ENCODE data around the gene PRSS2.

The PRSS2 gene

DNA sequence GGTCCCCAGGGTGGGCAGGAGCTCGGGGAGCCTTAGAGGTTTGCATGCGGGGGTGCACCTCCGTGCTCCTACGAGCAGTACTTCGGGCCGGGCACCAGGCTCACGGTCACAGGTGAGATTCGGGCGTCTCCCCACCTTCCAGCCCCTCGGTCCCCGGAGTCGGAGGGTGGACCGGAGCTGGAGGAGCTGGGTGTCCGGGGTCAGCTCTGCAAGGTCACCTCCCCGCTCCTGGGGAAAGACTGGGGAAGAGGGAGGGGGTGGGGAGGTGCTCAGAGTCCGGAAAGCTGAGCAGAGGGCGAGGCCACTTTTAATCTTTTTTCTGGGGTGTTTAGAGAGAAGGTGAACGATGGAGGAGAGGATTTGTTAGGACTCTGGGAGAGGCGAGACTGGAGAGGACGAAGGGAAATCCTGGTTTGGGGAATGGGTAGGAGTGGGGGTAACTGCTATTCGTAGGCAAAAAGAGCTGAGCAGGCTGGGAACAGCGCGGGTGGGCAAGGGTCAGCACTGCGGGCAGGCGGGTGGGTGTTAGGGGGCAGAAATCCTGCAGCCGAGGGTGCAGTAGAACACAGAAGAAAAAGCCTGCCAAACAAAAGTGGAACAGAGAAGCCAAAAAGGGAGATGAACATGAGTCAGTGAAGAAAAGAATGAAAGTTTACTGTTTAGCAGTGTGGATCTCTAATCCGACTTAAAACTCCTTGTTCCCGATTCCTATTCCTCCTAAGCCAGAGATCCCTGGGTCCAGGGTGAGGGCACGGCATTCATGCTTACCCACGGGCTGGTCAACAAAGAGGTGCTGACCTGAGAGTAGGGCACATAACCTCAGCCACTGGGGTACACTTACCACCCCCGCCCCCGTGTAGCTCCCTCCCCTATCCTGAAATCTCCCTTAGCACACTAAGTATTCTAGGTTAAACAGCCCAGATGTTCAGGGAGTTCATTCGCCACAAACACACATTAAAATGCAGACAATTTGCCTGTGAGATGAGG lies 26.9 kb downstream of the PRSS2 start:
- Histone ChIP-seq H3K27ac (replicated peaks) (no peak overlapping the region), H3K27me3 (ENCODE audit: insufficient read depth, poor library complexity, severe bottlenecking) (peaks cover 50% of the 10 kb centered on the region), H3K4me3 (replicated peaks; ENCODE audit: insufficient read depth, low read length) (no peak overlapping the region)
- no peak for DNase-seq (ENCODE audit: low read depth in 1 of 2, low spot score in 1 of 2)
- TF ChIP-seq SPI1 (IDR thresholded peaks at IDR 0.05; ENCODE audit: borderline replicate concordance, low read depth): no peak
- TF ChIP-seq GABPA (IDR thresholded peaks at IDR 0.05; ENCODE audit: low read depth): no peak
- TF ChIP-seq, protein P1, sequence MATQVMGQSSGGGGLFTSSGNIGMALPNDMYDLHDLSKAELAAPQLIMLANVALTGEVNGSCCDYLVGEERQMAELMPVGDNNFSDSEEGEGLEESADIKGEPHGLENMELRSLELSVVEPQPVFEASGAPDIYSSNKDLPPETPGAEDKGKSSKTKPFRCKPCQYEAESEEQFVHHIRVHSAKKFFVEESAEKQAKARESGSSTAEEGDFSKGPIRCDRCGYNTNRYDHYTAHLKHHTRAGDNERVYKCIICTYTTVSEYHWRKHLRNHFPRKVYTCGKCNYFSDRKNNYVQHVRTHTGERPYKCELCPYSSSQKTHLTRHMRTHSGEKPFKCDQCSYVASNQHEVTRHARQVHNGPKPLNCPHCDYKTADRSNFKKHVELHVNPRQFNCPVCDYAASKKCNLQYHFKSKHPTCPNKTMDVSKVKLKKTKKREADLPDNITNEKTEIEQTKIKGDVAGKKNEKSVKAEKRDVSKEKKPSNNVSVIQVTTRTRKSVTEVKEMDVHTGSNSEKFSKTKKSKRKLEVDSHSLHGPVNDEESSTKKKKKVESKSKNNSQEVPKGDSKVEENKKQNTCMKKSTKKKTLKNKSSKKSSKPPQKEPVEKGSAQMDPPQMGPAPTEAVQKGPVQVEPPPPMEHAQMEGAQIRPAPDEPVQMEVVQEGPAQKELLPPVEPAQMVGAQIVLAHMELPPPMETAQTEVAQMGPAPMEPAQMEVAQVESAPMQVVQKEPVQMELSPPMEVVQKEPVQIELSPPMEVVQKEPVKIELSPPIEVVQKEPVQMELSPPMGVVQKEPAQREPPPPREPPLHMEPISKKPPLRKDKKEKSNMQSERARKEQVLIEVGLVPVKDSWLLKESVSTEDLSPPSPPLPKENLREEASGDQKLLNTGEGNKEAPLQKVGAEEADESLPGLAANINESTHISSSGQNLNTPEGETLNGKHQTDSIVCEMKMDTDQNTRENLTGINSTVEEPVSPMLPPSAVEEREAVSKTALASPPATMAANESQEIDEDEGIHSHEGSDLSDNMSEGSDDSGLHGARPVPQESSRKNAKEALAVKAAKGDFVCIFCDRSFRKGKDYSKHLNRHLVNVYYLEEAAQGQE (IDR thresholded peaks at IDR 0.05; ENCODE audit: insufficient replicate concordance, low read depth): no peak
- TF ChIP-seq POLR2AphosphoS5 (IDR thresholded peaks at IDR 0.05; ENCODE audit: low read depth): no peak
- TF ChIP-seq, protein P2, sequence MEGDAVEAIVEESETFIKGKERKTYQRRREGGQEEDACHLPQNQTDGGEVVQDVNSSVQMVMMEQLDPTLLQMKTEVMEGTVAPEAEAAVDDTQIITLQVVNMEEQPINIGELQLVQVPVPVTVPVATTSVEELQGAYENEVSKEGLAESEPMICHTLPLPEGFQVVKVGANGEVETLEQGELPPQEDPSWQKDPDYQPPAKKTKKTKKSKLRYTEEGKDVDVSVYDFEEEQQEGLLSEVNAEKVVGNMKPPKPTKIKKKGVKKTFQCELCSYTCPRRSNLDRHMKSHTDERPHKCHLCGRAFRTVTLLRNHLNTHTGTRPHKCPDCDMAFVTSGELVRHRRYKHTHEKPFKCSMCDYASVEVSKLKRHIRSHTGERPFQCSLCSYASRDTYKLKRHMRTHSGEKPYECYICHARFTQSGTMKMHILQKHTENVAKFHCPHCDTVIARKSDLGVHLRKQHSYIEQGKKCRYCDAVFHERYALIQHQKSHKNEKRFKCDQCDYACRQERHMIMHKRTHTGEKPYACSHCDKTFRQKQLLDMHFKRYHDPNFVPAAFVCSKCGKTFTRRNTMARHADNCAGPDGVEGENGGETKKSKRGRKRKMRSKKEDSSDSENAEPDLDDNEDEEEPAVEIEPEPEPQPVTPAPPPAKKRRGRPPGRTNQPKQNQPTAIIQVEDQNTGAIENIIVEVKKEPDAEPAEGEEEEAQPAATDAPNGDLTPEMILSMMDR (IDR thresholded peaks at IDR 0.05; ENCODE audit: insufficient read depth, low read length): no peak

DNA sequence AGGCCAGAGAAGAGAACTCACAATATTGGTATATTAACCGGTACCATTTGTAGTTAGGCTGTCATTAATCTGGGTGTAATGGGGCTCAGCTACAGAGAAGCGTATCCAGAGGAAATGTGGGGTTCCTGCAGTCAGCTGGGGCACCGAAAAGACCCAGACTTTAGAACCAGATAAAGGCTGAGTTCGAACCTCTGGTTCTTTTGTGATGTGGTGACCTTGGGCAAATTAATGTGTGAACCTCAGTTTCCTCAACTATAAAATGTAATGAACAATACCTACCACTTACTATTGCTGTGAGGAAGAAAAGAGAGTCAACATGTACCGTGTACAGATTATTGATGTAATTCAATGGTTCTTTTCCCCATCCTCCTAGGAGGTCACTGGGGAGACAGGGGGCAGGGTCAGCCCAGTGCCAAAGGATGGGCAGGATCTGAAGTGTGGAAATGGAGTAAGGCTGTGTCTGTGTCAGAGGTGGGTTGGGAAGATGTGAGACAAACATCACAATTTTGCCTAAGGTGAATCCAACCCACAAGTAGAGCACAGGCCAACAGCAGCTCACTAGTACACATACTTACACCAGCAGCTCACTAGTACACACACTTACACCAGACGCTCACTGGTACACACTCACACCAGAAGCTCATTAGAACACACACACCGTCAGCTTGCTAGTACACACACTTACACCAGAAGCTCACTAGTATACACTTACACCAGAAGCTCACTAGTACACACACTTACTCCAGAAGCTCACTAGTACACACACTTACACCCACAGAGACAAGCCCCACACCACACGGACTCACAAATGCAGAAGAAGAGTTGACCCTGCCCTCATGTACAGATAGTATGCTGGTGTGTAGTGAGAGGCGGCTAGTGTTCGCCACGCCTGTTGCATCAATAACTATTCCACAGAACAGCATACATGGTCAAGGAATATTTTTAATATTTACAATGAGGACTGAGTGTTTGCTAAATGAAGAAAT lies 28.0 kb downstream of the PRSS2 start:
- TF ChIP-seq GABPA (IDR thresholded peaks at IDR 0.05; ENCODE audit: low read depth) (no peak), SPI1 (IDR thresholded peaks at IDR 0.05; ENCODE audit: borderline replicate concordance, low read depth) (no peak)
- TF ChIP-seq, protein P2 (IDR thresholded peaks at IDR 0.05; ENCODE audit: insufficient read depth, low read length): no peak
- no peak overlapping the region for H3K27ac ChIP-seq (replicated peaks)
- peaks cover 48% of the 10 kb centered on the region for H3K27me3 ChIP-seq (ENCODE audit: insufficient read depth, poor library complexity, severe bottlenecking)
- no peak overlapping the region for H3K4me3 ChIP-seq (replicated peaks; ENCODE audit: insufficient read depth, low read length)
- no peak for DNase-seq (ENCODE audit: low read depth in 1 of 2, low spot score in 1 of 2)

DNA sequence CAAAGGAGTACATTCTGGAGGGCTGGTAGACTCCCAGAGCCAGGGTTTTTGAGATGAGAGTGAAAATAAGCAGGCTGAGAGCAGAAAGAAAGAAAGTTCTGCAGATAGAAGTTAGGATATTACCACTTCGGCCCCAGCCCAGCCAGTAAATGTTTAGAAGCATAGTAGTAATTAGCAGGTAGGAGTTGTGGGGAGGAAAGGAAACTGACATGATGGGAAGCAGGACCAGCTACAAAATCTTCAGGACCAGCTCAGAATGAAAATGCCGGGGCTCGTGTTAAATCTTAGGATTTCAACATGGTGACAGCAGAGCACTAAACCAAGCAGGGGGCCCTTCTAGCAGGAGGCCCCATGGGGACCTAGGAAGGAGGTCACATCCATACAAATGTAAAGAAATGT lies 28.7 kb downstream of the PRSS2 start:
- Histone ChIP-seq H3K27me3 (ENCODE audit: insufficient read depth, poor library complexity, severe bottlenecking) (peaks cover 47% of the 10 kb centered on the region), H3K27ac (replicated peaks) (no peak overlapping the region), H3K4me3 (replicated peaks; ENCODE audit: insufficient read depth, low read length) (no peak overlapping the region)
- TF ChIP-seq SPI1 (IDR thresholded peaks at IDR 0.05; ENCODE audit: borderline replicate concordance, low read depth) (no peak), GABPA (IDR thresholded peaks at IDR 0.05; ENCODE audit: low read depth) (no peak)
- TF ChIP-seq, protein P1 (IDR thresholded peaks at IDR 0.05; ENCODE audit: insufficient replicate concordance, low read depth): no peak
- no peak for DNase-seq (ENCODE audit: low read depth in 1 of 2, low spot score in 1 of 2)

DNA sequence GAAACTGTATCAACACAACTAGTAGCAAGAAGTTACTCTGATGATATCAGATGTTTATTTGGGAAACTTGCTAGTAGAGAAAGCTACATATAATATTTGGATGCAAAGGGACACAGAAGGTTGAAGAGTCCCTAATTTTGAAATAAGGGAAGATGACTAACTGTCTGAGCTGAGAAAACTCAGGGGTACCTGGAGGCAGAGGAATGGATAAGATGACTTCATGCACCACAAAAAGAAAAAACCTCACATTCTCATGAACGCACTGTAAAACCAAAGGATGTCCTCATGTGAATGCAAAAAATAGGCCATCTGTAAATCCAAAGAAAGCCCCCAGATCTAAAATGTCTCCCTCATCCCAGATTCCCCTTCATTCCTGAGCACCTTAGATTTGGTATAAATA lies 29.3 kb downstream of the PRSS2 start:
- peaks cover 43% of the 10 kb centered on the region for H3K27me3 ChIP-seq (ENCODE audit: insufficient read depth, poor library complexity, severe bottlenecking)
- no peak overlapping the region for H3K27ac ChIP-seq (replicated peaks)
- TF ChIP-seq SPI1 (IDR thresholded peaks at IDR 0.05; ENCODE audit: borderline replicate concordance, low read depth) (no peak), GABPA (IDR thresholded peaks at IDR 0.05; ENCODE audit: low read depth) (no peak), POLR2AphosphoS5 (IDR thresholded peaks at IDR 0.05; ENCODE audit: low read depth) (no peak)
- TF ChIP-seq, protein P1 (IDR thresholded peaks at IDR 0.05; ENCODE audit: insufficient replicate concordance, low read depth): no peak
- TF ChIP-seq, protein P2 (IDR thresholded peaks at IDR 0.05; ENCODE audit: insufficient read depth, low read length): no peak
- H3K4me3 ChIP-seq (replicated peaks; ENCODE audit: insufficient read depth, low read length): no peak overlapping the region
- DNase-seq (ENCODE audit: low read depth in 1 of 2, low spot score in 1 of 2): no peak
